Liver (tissue), 9 donors: ENCODE data around the gene TCF21. TPM values are rescaled to one million over a fixed set of nuclear protein-coding genes. Genes with fewer than 3 reads are reported as not detected.

ENCODE experiments used
- DNase-seq: peaks from one replicate; pipeline ENCODE4 v3.0.0-alpha.2; 2017; ENCODE audit warnings: low spot score
- H3K27ac ChIP-seq, 2 donors: one replicate each; pipeline ENCODE4 v1.7.0; 2013; ENCODE audit warnings: inconsistent platforms in 2 of 2, low read length in 2 of 2, control low read depth in 1 of 2, low read depth in 1 of 2, mild to moderate bottlenecking in 1 of 2
- H3K27me3 ChIP-seq, 4 donors: one replicate each; pipeline versions ENCODE4 v1.6.1 to v1.7.0; 2013; ENCODE audit warnings: low read length in 3 of 4, inconsistent platforms in 1 of 4, mild to moderate bottlenecking in 1 of 4, moderate library complexity in 1 of 4; ENCODE audit not compliant: control insufficient read depth in 4 of 4, insufficient read depth in 4 of 4
- H3K36me3 ChIP-seq, 4 donors: one replicate each; pipeline versions ENCODE4 v1.6.1 to v1.7.0; 2013; ENCODE audit warnings: low read length in 3 of 4, mild to moderate bottlenecking in 3 of 4, low read depth in 1 of 4, moderate library complexity in 1 of 4; ENCODE audit not compliant: control insufficient read depth in 4 of 4, insufficient read depth in 3 of 4
- H3K4me1 ChIP-seq, 4 donors: one replicate each; pipeline versions ENCODE4 v1.6.1 to v1.7.0; 2013; ENCODE audit warnings: low read length in 3 of 4, mild to moderate bottlenecking in 3 of 4, moderate library complexity in 1 of 4; ENCODE audit not compliant: control insufficient read depth in 4 of 4, insufficient read depth in 4 of 4
- H3K4me3 ChIP-seq, 3 donors: one replicate each; pipeline versions ENCODE4 v1.6.1 to v1.7.0; 2013; ENCODE audit warnings: low read length in 3 of 3, control low read depth in 1 of 3, low read depth in 1 of 3, mild to moderate bottlenecking in 1 of 3
- H3K9ac ChIP-seq, 2 donors: one replicate each; pipeline ENCODE4 v1.7.0; 2013; ENCODE audit warnings: low read length in 2 of 2, mild to moderate bottlenecking in 2 of 2, moderate library complexity in 2 of 2, control low read depth in 1 of 2, low read depth in 1 of 2
- H3K9me3 ChIP-seq, 4 donors: one replicate each; pipeline versions ENCODE4 v1.6.1 to v1.7.0; 2013; ENCODE audit warnings: low read length in 3 of 4; ENCODE audit not compliant: control insufficient read depth in 4 of 4
- CTCF ChIP-seq: fragments of 150-350 bp; IDR thresholded peaks from 2 replicates; pipeline ENCODE4 v1.5.1; 2017; ENCODE audit warnings: improper control_type of control experiment, low read depth, low read length; ENCODE audit not compliant: missing input control
- EGR1 ChIP-seq, 2 donors: IDR thresholded peaks; 2 replicates each; pipeline ENCODE4 v1.6.1; 2016 to 2018; ENCODE audit warnings: antibody characterized with exemption in 2 of 2, low read depth in 2 of 2
- JUND ChIP-seq, 2 donors: IDR thresholded peaks; 2 replicates each; pipeline ENCODE4 v1.6.1; 2016; ENCODE audit warnings: antibody characterized with exemption in 2 of 2
- MAX ChIP-seq: IDR thresholded peaks from 2 replicates; pipeline ENCODE4 v1.6.1; 2016; ENCODE audit warnings: antibody characterized with exemption
- NR2F2 ChIP-seq: IDR thresholded peaks from 2 replicates; pipeline ENCODE4 v1.6.1; 2016; ENCODE audit warnings: antibody characterized with exemption
- RAD21 ChIP-seq, 2 donors: IDR thresholded peaks; 2 replicates each; pipeline ENCODE4 v1.6.1; 2016; ENCODE audit warnings: antibody characterized with exemption in 2 of 2, mild to moderate bottlenecking in 2 of 2
- YY1 ChIP-seq: IDR thresholded peaks from 2 replicates; pipeline ENCODE4 v1.6.1; 2016; ENCODE audit warnings: antibody characterized with exemption, mild to moderate bottlenecking
- WGBS: extraction: QIAGEN DNeasy Blood & Tissue Kit; methylation state at CpG from one replicate; pipeline ENCODE4 v1.1.7; 2013; 5-methylcytosine and 5-hydroxymethylcytosine counted together
- polyA plus RNA-seq, 2 donors: library from polyadenylated mRNA; stranded (reverse) in 1 of 2; unstranded in 1 of 2; fragments of 200-250 nt in 1 of 2; fragments of >200 nt in 1 of 2; fragmentation: Nextera tagmentation in 1 of 2; extraction: Ambion mirVana in 1 of 2; gene quantifications; one replicate each; pipeline versions ENCODE4 v1.2.1 to v1.2.3, GENCODE V29; 2013 to 2015
- total RNA-seq, 2 donors: library from RNA; depleted of rRNA; stranded (reverse); fragments of >200 nt; gene quantifications; one replicate each; pipeline ENCODE4 v1.2.3, GENCODE V29; 2014
- TF ChIP-seq, protein P1 (sequence below): IDR thresholded peaks from 2 replicates; pipeline ENCODE4 v1.6.1; 2016; ENCODE audit warnings: antibody characterized with exemption
- TF ChIP-seq, protein P2 (sequence below): IDR thresholded peaks from 2 replicates; pipeline ENCODE4 v1.6.1; 2016; ENCODE audit warnings: antibody characterized with exemption
- TF ChIP-seq, protein P3 (sequence below): IDR thresholded peaks from 2 replicates; pipeline ENCODE4 v1.6.1; 2016; ENCODE audit warnings: antibody characterized with exemption, mild to moderate bottlenecking
- donor health status: healthy.
- donor health status: healthy.
- donor health status: healthy.
- donor health status: healthy.
- donor health status: healthy.

TCF21 gene
- total and polyA plus RNA-seq, 4 donors: 0.57 to 1.1 (median 0.85) TPM

DNA sequence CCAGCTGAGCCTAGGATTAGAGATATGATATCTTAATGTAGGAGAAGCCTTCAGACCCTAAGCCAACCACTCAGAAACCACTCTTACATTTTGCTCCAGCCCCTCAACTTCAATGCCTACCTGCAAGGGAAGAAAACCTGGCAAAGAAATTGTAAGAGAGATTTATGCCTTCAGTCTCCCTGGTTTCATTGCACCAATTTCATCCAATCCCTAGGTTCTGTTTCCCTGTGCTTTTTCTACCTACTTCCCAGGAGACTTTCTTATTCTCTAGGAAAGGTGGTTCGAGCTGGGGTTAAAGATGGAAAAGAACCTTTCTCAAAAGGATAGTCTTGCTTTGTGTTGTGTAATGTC, 1.1 kb upstream of the TCF21 start:
- Histone ChIP-seq H3K4me3 (no peak overlapping the region), H3K9me3 (peaks cover 0 to 5% (median 2%) of the 10 kb centered on the region in 4 donors), H3K9ac (no peak overlapping the region), H3K4me1 (peaks cover 4 to 15% (median 7%) of the 10 kb centered on the region in 4 donors), H3K27ac (no peak overlapping the region), H3K27me3 (peaks cover 3 to 41% (median 13%) of the 10 kb centered on the region in 4 donors), H3K36me3 (no peaks in the 10 kb centered on the region)
- TF ChIP-seq, protein P1, sequence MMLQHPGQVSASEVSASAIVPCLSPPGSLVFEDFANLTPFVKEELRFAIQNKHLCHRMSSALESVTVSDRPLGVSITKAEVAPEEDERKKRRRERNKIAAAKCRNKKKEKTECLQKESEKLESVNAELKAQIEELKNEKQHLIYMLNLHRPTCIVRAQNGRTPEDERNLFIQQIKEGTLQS: no peak
- TF ChIP-seq CTCF (no peak), YY1 (no peak)
- TF ChIP-seq, protein P2, sequence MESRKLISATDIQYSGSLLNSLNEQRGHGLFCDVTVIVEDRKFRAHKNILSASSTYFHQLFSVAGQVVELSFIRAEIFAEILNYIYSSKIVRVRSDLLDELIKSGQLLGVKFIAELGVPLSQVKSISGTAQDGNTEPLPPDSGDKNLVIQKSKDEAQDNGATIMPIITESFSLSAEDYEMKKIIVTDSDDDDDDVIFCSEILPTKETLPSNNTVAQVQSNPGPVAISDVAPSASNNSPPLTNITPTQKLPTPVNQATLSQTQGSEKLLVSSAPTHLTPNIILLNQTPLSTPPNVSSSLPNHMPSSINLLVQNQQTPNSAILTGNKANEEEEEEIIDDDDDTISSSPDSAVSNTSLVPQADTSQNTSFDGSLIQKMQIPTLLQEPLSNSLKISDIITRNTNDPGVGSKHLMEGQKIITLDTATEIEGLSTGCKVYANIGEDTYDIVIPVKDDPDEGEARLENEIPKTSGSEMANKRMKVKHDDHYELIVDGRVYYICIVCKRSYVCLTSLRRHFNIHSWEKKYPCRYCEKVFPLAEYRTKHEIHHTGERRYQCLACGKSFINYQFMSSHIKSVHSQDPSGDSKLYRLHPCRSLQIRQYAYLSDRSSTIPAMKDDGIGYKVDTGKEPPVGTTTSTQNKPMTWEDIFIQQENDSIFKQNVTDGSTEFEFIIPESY: no peak
- DNase-seq: no peak
- WGBS: 46% methylated on average over 1 of the region's 1 CpG

- no peak for TF ChIP-seq JUND (IDR thresholded peaks at IDR 0.05)
- TF ChIP-seq, protein P2: no peak
- no peak for TF ChIP-seq MAX
- no peak for TF ChIP-seq RAD21 (IDR thresholded peaks at IDR 0.05)
- no peak for TF ChIP-seq NR2F2
- TF ChIP-seq EGR1 (IDR thresholded peaks at IDR 0.05; ENCODE audit: low read depth in 2 of 2): no peak
- TF ChIP-seq CTCF: no peak
- TF ChIP-seq, protein P3, sequence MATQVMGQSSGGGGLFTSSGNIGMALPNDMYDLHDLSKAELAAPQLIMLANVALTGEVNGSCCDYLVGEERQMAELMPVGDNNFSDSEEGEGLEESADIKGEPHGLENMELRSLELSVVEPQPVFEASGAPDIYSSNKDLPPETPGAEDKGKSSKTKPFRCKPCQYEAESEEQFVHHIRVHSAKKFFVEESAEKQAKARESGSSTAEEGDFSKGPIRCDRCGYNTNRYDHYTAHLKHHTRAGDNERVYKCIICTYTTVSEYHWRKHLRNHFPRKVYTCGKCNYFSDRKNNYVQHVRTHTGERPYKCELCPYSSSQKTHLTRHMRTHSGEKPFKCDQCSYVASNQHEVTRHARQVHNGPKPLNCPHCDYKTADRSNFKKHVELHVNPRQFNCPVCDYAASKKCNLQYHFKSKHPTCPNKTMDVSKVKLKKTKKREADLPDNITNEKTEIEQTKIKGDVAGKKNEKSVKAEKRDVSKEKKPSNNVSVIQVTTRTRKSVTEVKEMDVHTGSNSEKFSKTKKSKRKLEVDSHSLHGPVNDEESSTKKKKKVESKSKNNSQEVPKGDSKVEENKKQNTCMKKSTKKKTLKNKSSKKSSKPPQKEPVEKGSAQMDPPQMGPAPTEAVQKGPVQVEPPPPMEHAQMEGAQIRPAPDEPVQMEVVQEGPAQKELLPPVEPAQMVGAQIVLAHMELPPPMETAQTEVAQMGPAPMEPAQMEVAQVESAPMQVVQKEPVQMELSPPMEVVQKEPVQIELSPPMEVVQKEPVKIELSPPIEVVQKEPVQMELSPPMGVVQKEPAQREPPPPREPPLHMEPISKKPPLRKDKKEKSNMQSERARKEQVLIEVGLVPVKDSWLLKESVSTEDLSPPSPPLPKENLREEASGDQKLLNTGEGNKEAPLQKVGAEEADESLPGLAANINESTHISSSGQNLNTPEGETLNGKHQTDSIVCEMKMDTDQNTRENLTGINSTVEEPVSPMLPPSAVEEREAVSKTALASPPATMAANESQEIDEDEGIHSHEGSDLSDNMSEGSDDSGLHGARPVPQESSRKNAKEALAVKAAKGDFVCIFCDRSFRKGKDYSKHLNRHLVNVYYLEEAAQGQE: no peak
- Histone ChIP-seq H3K9ac (no peak overlapping the region), H3K27ac (peak overlapping the region; percentile 54 to 74), H3K9me3 (peaks cover 0 to 5% (median 2%) of the 10 kb centered on the region in 4 donors), H3K36me3 (no peaks in the 10 kb centered on the region), H3K4me1 (peaks cover 4 to 18% (median 7%) of the 10 kb centered on the region in 4 donors), H3K4me3 (peak overlapping the region in 2 of 3 donors; percentile 27 to 41), H3K27me3 (peaks cover 4 to 56% (median 22%) of the 10 kb centered on the region in 4 donors)
- no peak for DNase-seq
- WGBS: 9% methylated on average over 56 of the region's 56 CpGs
These were observed 867 bp downstream of the TCF21 start for GRCh38 chr6:133889557-133890403.
